ENCODE data around the gene ZNF681.
"Not testable (repeated sequence)": the region's sequence is repeated elsewhere in the genome, so short reads cannot be mapped to it uniquely, and the experiment has no call there.

ZNF681 gene

DNA sequence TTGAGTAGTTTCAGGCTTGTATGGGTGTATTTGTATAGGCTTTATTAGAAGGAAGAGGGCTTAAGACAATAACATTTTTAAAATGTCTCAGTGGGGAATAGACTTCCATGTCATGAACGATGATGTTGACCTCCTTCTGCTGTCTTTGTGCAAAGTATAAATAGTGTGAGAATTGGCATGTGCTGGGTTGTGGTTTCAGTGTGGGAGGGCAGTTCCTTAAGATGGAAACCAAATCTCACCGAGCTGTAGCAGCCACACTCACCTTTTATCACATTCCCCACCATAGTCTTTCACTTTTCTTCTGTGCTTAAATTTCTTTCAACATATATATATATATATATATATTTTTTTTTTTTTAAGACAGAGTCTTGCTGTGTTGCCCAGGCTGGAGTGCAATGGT is 1.6 kb upstream of the ZNF681 start:
- not testable (repeated sequence) for H2BK120ac ChIP-seq (ENCODE audit: low read depth, low read length); H2AK5ac ChIP-seq (ENCODE audit: low read length, severe bottlenecking); H2AFZ ChIP-seq (ENCODE audit: low read depth, low read length); H3K4me1 ChIP-seq (ENCODE audit: control insufficient read depth, insufficient read depth, low read depth, low read length); DNase-seq; H4K91ac ChIP-seq (ENCODE audit: low read length); H3K9ac ChIP-seq (ENCODE audit: low read length); H4K8ac ChIP-seq (ENCODE audit: low read length); H2BK15ac ChIP-seq (ENCODE audit: low read depth, poor library complexity, severe bottlenecking); H3K4ac ChIP-seq (ENCODE audit: low read depth in 1 of 2, low read length in 2 of 2); H3K23ac ChIP-seq (ENCODE audit: low read length in 2 of 2); H3K18ac ChIP-seq (ENCODE audit: low read depth in 1 of 2, low read length in 2 of 2); H3K27me3 ChIP-seq (ENCODE audit: control insufficient read depth in 1 of 2, insufficient read depth in 1 of 2, low read length in 2 of 2); H3K36me3 ChIP-seq (ENCODE audit: control insufficient read depth in 1 of 2, insufficient read depth in 2 of 2, low read depth in 1 of 2, low read length in 2 of 2); H3K4me3 ChIP-seq (ENCODE audit: insufficient read depth in 1 of 2, low read depth in 1 of 2, low read length in 2 of 2); H3K79me1 ChIP-seq (replicated peaks; ENCODE audit: low read length, poor library complexity, severe bottlenecking); H3K14ac ChIP-seq (ENCODE audit: low read length in 2 of 2); H2BK12ac ChIP-seq (ENCODE audit: low read length in 2 of 2); H2BK5ac ChIP-seq (ENCODE audit: low read depth, low read length, poor library complexity, severe bottlenecking); H3K4me2 ChIP-seq (ENCODE audit: low read length, poor library complexity, severe bottlenecking); H3K27ac ChIP-seq (ENCODE audit: low read length, poor library complexity, severe bottlenecking)
- H3K9me3 ChIP-seq (ENCODE audit: control insufficient read depth, low read length), result peaks cover 24% of the 10 kb centered on the region
- 100% methylated on average over 1 of the region's 2 CpGs for WGBS

DNA sequence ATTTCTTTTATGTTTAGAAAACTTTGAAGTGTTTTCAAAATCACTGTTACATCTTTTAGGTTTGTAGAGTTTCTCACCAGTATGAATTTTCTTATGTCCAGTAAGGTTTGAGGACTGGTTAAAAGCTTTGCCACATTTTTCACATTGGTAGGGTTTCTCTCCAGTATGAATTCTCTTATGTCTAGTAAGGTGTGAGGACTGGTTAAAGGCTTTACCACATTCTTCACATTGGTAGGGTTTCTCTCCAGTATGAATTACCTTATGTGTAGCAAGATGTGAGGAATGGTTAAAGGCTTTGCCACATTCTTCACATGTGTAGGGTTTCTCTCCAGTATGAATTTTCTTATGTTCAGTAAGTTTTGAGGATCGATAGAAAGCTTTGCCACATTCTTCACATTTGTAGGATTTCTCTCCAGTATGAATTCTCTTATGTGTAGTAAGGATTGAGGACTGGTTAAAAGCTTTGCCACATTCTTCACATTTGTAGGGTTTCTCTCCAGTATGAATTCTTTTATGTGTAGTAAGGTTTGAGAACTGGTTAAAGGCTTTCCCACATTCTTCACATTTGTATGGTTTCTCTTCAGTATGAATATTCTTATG is 15.0 kb downstream of the ZNF681 start:
- not testable (repeated sequence) for H3K27me3 ChIP-seq (ENCODE audit: control insufficient read depth in 1 of 2, insufficient read depth in 1 of 2, low read length in 2 of 2); H4K91ac ChIP-seq (ENCODE audit: low read length)

DNA sequence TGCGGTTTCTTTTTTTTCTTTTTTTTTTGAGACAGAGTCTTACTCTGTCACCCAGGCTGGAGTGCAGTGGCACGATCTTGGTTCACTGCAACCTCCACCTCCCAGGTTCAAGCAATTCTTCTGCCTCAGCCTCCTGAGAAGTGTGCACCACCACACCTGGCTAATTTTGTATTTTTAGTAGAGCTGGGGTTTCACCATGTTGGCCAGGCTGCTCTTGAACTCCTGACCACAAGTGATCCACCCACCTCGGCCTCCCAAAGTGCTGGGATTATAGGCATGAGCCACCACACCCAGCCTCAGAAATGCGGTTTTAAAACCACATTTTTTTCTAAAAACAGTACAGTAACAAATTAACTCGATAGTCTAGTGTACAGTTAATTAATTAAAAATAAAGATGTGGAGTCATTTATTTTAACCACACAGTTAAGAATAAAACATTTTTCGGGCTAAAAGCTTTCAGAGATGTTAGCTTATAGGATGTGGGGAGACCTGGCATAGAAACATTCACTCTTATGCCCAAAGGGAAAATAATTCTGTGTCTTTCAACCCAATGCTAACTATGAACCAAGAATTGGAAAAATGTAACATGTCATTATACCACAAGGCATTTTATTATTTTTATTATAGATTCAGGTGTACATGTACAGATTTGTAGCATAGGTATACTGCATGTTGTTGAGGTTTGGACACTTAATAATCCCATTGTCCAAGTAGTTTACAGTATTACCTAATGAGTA is 27.8 kb downstream of the ZNF681 start:
- not testable (repeated sequence) for H2BK15ac ChIP-seq (ENCODE audit: low read depth, poor library complexity, severe bottlenecking); H3K4me3 ChIP-seq (ENCODE audit: insufficient read depth in 1 of 2, low read depth in 1 of 2, low read length in 2 of 2); H2AK5ac ChIP-seq (ENCODE audit: low read length, severe bottlenecking); DNase-seq; H3K36me3 ChIP-seq (ENCODE audit: control insufficient read depth in 1 of 2, insufficient read depth in 2 of 2, low read depth in 1 of 2, low read length in 2 of 2); H3K79me1 ChIP-seq (replicated peaks; ENCODE audit: low read length, poor library complexity, severe bottlenecking); H2BK120ac ChIP-seq (ENCODE audit: low read depth, low read length); H3K23ac ChIP-seq (ENCODE audit: low read length in 2 of 2); H3K9ac ChIP-seq (ENCODE audit: low read length); H3K4ac ChIP-seq (ENCODE audit: low read depth in 1 of 2, low read length in 2 of 2); H3K18ac ChIP-seq (ENCODE audit: low read depth in 1 of 2, low read length in 2 of 2); H3K14ac ChIP-seq (ENCODE audit: low read length in 2 of 2); H2BK12ac ChIP-seq (ENCODE audit: low read length in 2 of 2); H3K4me2 ChIP-seq (ENCODE audit: low read length, poor library complexity, severe bottlenecking); H3K27me3 ChIP-seq (ENCODE audit: control insufficient read depth in 1 of 2, insufficient read depth in 1 of 2, low read length in 2 of 2); H2AFZ ChIP-seq (ENCODE audit: low read depth, low read length); H3K27ac ChIP-seq (ENCODE audit: low read length, poor library complexity, severe bottlenecking); H3K4me1 ChIP-seq (ENCODE audit: control insufficient read depth, insufficient read depth, low read depth, low read length); H2BK5ac ChIP-seq (ENCODE audit: low read depth, low read length, poor library complexity, severe bottlenecking); H4K91ac ChIP-seq (ENCODE audit: low read length); H4K8ac ChIP-seq (ENCODE audit: low read length)
- peaks cover 31% of the 10 kb centered on the region for H3K9me3 ChIP-seq (ENCODE audit: control insufficient read depth, low read length)
- WGBS, result 74% methylated on average over 3 of the region's 6 CpGs

More for the DNA sequence above, 15.0 kb downstream of the ZNF681 start:
- not testable (repeated sequence) for H2AK5ac ChIP-seq (ENCODE audit: low read length, severe bottlenecking); H4K8ac ChIP-seq (ENCODE audit: low read length); H3K4me2 ChIP-seq (ENCODE audit: low read length, poor library complexity, severe bottlenecking); DNase-seq; H3K18ac ChIP-seq (ENCODE audit: low read depth in 1 of 2, low read length in 2 of 2); H3K14ac ChIP-seq (ENCODE audit: low read length in 2 of 2); H3K36me3 ChIP-seq (ENCODE audit: control insufficient read depth in 1 of 2, insufficient read depth in 2 of 2, low read depth in 1 of 2, low read length in 2 of 2); H3K23ac ChIP-seq (ENCODE audit: low read length in 2 of 2); H3K4ac ChIP-seq (ENCODE audit: low read depth in 1 of 2, low read length in 2 of 2); H2BK5ac ChIP-seq (ENCODE audit: low read depth, low read length, poor library complexity, severe bottlenecking); H2BK12ac ChIP-seq (ENCODE audit: low read length in 2 of 2); H2AFZ ChIP-seq (ENCODE audit: low read depth, low read length); H3K27ac ChIP-seq (ENCODE audit: low read length, poor library complexity, severe bottlenecking); H3K4me3 ChIP-seq (ENCODE audit: insufficient read depth in 1 of 2, low read depth in 1 of 2, low read length in 2 of 2); H3K9ac ChIP-seq (ENCODE audit: low read length); H3K79me1 ChIP-seq (replicated peaks; ENCODE audit: low read length, poor library complexity, severe bottlenecking); H3K4me1 ChIP-seq (ENCODE audit: control insufficient read depth, insufficient read depth, low read depth, low read length); H2BK120ac ChIP-seq (ENCODE audit: low read depth, low read length); H2BK15ac ChIP-seq (ENCODE audit: low read depth, poor library complexity, severe bottlenecking)
- 71% methylated on average over 1 of the region's 1 CpG for WGBS
- H3K9me3 ChIP-seq (ENCODE audit: control insufficient read depth, low read length), result peaks cover 69% of the 10 kb centered on the region

- H3K36me3 ChIP-seq (ENCODE audit: control insufficient read depth in 1 of 2, insufficient read depth in 2 of 2, low read depth in 1 of 2, low read length in 2 of 2); H4K8ac ChIP-seq (ENCODE audit: low read length); H3K4me3 ChIP-seq (ENCODE audit: insufficient read depth in 1 of 2, low read depth in 1 of 2, low read length in 2 of 2); H3K18ac ChIP-seq (ENCODE audit: low read depth in 1 of 2, low read length in 2 of 2); H3K4ac ChIP-seq (ENCODE audit: low read depth in 1 of 2, low read length in 2 of 2); H3K4me1 ChIP-seq (ENCODE audit: control insufficient read depth, insufficient read depth, low read depth, low read length); H3K79me1 ChIP-seq (replicated peaks; ENCODE audit: low read length, poor library complexity, severe bottlenecking); H3K27ac ChIP-seq (ENCODE audit: low read length, poor library complexity, severe bottlenecking); H3K27me3 ChIP-seq (ENCODE audit: control insufficient read depth in 1 of 2, insufficient read depth in 1 of 2, low read length in 2 of 2); H3K14ac ChIP-seq (ENCODE audit: low read length in 2 of 2); H2BK12ac ChIP-seq (ENCODE audit: low read length in 2 of 2); DNase-seq; H4K91ac ChIP-seq (ENCODE audit: low read length); H2AK5ac ChIP-seq (ENCODE audit: low read length, severe bottlenecking); H2BK15ac ChIP-seq (ENCODE audit: low read depth, poor library complexity, severe bottlenecking); H3K9ac ChIP-seq (ENCODE audit: low read length); H3K4me2 ChIP-seq (ENCODE audit: low read length, poor library complexity, severe bottlenecking); H2AFZ ChIP-seq (ENCODE audit: low read depth, low read length); H2BK120ac ChIP-seq (ENCODE audit: low read depth, low read length); H2BK5ac ChIP-seq (ENCODE audit: low read depth, low read length, poor library complexity, severe bottlenecking); H3K23ac ChIP-seq (ENCODE audit: low read length in 2 of 2): not testable (repeated sequence)
- H3K9me3 ChIP-seq (ENCODE audit: control insufficient read depth, low read length), result peaks cover 16% of the 10 kb centered on the region
- WGBS, result 71% methylated on average over 1 of the region's 6 CpGs
Observed at GRCh38 chr19:23724161-23724560, 34.5 kb downstream of the ZNF681 start.

Measured in mesenchymal stem cell (in vitro differentiated cells and primary cell).